GM18499 (cell line): Measurements from ENCODE around the gene SPSB3.

ENCODE experiments used
- ATAC-seq: cut with Tn5 transposase; IDR thresholded peaks from one replicate; pipeline ENCODE4 v1.9.1; 2021; ENCODE audit warnings: moderate number of reproducible peaks; ENCODE audit not compliant: insufficient read depth, unreplicated experiment

Gene SPSB3

DNA sequence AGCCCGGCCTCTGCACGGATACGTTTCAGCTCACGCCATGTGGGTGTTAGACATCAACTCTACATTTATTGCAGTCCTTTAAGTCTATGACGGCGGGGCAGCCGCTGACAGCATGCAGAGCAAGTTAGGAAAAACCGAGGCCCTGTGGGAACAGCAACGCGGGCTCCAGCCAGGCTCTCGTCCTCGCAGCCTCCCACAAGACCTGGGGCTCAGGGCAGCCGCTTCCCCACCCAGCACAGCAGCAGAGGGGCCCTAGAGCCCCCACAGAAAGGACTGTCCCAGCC, 5.8 kb downstream of the SPSB3 start:
- no peak for ATAC-seq

DNA sequence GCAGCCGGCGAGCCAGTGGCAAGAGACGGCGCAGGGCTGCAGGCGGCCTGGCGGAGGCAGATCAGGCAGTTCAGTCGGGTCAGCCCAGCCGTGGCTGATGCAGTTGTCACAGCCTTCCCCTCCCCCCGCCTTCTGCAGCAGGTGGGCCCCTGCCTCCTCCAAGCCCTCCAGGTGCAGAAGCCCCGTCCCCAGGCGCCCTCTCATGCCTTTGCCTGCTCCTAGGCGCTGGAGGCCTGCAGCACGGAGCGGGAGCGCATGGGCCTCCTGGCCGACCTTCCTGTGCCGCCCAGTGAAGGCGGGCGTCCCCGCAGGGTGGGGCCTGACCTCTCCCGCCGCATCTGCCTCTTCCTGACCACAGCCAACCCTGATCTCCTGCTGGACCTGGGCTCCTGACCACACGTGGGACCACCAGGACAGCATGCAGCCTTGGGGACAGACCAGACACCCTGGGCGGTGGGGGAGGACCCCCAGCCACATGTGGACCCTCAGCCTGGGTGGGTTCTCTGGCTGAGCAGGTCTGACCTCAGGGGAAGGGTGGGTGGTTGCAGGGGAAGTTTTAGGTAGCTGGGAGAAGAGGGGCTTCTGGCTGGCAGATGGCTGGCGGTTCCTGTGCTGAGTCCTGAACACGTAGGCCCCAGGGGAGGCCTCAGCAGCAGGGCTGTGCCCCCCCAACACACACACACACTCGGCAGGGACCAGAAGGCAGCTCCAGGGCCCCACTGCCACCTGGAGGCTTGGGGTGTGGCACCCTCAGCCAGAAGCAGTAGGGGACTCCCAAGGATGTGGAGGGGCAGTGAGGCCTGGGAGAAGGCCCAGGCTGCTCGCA, 6.3 kb downstream of the SPSB3 start:
- ATAC-seq = no peak

DNA sequence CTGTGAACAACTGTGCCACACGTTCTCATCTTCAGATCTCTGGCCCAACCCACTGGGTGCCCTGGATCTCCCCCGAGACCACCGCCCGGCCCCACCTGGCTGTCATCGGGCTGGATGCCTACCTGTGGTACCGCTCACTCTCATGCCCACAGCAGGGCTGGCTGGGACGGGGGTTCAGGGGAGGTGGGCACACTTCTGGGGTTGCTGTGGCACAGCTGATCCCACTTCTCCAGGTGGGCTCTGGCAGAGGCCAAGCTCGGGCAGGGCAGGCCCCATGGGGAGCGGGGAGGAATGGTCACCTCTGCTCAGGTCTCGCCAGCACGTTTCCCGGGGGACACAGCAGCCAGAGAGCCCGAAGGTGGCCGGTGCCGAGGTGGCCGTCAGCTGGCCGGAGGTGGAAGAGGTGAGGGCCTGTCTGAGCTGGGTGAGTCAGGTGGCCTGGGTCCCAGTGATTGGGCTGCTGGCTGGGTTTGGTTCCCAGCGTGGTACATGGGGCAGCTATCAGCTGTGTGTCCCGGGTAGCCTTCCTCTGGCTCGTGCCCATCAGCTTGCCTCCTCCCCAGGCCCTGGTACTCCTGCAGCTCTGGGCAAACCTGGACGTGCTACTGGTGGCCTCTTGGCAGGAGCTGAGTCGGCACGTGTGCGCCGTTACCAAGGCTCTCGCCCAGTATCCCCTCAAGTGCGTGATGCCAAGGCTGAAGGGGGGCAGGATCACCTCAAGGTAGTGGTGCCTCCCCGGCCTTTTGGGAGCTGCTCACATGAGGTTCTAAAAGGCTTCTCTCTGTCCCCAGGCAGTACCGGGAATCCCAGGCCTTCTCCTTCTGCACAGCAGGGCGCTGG, 7.1 kb downstream of the SPSB3 start:
- no peak for ATAC-seq

DNA sequence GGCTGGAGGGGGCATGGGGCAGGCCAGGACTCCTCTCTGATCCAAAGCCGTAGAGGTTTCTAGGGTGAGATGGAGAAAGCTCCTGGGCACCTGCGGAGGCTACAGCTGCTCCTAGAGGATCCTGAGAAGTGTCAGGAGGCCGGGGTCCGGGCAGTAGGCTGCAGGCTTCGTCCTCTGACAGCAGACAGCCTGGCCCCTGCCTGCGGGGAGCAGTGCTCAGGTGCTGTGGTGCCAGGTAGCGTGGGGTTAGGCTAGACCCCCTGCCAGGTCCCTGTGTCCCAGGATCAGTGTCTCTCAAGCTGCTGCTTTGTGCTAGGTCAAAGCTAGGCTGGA, 8.0 kb downstream of the SPSB3 start:
- no peak for ATAC-seq

DNA sequence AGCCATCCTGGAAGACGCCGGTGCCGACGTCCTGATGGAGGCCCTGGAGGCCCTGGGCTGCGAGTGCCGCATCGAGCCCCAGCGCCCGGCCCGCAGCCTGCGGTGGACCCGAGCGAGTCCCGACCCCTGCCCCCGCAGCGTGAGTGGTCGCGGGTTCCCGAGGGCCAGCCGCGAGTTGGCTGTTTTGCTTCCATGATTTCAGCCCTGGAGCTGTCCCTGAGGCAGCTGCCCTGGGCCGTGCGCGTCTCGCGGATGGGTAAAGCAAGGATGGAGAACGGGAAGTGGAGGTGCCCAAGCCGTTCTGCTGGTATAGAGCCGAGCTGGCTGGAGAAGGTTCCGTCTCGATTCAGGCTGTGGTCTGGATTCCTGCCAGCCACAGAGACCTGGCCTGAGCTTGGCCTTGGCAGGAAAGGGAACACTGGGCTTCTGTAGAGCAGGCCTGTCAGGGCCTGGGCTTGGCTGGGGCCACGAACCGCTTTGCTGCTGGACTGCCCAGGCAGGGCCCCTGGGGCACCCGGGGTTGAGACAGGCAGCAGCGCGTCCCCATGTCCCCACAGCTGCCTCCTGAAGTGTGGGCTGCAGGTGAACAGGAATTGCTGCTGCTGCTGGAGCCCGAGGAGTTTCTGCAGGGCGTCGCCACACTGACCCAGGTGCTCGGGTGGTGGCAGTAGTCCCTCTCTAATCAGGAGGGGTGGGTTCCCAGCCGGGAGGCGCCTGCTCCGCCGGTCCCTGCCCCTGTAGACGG, 8.5 kb downstream of the SPSB3 start:
- no peak for ATAC-seq

DNA sequence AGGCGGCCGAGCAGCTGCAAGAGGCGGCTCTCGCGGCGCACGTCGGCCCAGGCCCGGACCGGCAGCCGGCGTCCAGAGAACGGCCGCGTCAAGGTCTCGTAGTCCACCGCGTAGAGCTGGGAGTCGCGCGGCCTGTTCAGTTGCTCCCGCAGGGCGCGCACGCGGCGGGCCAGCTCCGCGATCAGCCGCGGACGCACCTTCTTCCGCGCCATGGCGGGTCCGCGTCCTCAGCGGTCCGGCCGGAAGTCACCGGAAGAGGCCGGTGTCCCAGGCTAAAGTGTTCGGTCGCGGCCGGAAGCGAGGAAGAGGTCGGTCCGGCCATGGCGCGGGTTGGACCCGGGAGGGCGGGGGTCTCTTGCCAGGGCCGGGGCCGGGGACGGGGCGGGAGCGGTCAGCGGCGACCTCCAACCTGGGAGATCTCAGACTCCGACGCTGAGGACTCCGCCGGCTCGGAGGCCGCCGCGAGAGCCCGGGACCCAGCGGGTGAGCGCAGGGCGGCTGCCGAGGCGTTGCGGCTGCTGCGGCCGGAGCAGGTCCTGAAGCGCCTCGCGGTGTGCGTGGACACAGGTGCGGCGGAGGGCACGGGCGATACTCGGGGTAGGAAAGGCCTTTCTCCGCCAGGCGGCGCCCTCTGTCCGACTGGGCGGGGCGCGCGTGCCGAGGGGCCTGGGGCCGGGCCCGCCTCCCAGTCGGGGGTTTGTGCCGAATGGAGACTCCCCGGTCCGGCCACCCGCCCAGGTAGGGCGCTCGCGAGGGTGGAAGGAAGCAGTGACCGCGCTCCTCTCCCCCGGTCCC, 9.3 kb downstream of the SPSB3 start, which contains the start of gene MRPS34:
Gene MRPS34 (minus strand): TSS at position 227 of the 795 bp plus-strand sequence. CDS start 15 bp downstream, at position 212.
- no peak for ATAC-seq

DNA sequence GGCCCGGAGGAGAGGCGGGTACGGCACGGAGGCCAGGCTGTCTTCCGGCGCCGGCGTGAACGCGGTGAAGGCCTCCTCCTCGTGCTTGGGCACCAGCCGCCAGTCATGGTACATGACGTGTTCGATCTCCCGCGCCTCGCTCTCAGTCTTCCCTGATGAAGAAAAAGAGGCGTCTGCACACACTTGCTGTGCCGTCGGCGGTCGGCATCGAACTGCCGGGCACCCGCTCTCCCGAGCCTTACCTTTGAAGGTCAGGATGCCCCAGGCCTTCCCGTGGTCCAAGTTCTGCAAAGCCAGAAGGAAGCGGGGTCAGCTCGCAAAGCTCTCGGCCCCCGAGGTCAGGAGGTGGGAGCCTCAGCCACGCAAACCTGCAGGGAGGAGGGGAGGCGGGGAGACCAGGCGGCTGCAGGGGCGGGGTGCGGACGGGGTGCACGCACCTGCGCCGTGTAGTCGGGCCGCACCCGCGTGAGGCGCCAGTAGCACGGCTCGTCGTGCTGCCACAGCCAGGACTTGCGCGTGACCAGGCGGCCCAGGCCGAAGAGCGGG, 9.9 kb downstream of the SPSB3 start, which contains the start of gene EME2:
Gene EME2 (plus strand): TSS at position 449 of the 546 bp plus-strand sequence. CDS start 418 bp downstream, outside the sequence.
- ATAC-seq = no peak

DNA sequence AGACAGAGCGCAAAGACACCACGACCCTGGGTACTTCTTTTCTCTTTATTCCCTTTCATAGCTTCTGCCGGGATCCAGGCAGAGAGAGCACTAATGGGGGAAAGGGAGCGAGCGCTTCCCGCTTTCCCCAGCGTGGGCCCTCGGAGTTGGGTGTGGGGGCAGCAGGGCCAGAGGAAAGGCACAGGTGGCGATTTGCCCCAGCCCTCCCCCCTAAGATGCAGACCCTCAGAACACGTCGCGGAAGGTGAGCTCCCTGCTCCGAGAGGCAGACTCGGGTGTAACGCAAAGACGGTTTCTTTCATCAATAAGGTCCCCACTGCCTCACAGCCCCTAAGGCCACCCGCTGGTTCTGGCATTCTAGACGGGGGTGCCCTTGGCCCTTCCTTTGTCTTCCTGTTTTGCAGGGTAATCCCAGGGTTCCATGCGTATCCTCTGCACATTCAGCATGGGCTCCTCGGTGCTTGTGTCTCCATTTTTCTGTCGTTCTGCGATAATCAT, 10.5 kb downstream of the SPSB3 start:
- no peak for ATAC-seq

DNA sequence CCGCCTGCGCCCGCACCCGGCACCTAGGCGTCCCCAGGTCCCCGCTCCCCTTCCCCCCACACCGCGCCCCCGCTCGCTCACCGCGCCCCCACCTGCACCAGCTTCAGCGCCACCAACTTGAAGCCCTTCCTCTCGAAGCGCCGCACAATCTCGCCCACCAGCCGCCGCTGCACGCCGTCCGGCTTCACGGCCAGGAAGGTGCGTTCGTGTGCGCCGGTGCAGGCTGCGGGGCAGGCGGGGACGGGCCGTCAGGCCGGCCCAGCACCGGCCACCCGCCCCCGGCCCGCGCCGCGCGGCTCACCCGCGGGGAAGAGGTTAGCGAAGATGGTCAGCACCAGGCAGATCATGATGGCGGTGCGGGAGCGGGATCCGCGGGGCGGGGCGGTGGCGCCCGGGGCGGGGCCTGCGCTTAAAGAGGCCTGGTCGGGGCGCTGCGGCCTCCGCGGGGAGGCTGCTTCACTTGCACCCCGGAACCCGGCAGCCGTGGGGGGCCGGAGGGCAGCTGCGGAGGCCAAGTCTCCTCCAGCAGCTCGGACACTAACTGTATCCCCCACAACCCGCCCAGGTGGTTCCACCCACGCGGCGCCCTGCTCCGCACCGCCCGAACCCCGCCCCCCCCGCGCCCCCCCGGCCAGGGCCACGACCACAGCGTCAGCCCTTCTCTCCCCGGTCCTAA, 11.0 kb downstream of the SPSB3 start, which contains the start of gene NME3:
Gene NME3 (minus strand): TSS at position 356 of the 676 bp plus-strand sequence. CDS start 9 bp downstream, at position 347.
- ATAC-seq = no peak

DNA sequence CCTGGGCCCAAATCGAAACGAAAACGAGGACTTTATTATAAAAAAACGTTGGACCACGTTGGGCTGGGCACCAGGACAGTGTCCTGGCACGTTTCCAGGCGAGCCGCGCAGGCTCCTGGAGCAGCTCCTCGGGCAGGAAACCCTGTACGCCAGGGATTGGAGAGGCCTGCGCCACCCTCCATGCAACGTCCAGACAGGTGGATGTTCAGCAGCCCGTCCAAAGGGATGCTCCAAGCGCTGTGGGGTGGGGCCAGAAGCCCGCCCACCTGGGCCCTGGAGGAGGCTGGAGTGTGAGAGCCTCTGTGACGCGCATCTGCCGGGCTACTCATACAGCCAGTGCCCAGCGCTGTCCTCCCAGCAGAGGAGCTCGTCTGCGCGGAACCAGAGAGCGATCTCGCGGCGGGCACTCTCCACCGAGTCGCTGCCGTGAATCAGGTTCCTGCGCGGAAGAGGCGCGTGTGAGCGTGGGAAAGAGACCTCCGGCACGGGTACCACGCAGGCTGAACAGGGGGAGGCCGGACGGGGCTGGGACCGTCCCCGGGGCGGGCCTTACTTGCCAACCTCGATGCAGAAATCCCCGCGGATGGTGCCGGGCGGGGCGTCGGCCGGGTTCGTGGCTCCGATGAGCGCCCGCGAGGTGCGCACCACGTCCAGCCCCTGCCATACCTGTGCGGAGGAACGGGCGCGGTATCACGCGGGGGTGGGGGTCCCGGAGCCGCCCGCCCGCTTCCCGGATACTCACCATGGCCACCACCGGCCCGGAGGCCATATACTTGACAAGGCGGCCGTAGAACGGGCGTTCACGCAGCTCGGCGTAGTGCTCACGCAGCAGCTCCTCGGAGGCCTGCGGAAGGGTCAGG, 11.8 kb downstream of the SPSB3 start:
- ATAC-seq = no peak

DNA sequence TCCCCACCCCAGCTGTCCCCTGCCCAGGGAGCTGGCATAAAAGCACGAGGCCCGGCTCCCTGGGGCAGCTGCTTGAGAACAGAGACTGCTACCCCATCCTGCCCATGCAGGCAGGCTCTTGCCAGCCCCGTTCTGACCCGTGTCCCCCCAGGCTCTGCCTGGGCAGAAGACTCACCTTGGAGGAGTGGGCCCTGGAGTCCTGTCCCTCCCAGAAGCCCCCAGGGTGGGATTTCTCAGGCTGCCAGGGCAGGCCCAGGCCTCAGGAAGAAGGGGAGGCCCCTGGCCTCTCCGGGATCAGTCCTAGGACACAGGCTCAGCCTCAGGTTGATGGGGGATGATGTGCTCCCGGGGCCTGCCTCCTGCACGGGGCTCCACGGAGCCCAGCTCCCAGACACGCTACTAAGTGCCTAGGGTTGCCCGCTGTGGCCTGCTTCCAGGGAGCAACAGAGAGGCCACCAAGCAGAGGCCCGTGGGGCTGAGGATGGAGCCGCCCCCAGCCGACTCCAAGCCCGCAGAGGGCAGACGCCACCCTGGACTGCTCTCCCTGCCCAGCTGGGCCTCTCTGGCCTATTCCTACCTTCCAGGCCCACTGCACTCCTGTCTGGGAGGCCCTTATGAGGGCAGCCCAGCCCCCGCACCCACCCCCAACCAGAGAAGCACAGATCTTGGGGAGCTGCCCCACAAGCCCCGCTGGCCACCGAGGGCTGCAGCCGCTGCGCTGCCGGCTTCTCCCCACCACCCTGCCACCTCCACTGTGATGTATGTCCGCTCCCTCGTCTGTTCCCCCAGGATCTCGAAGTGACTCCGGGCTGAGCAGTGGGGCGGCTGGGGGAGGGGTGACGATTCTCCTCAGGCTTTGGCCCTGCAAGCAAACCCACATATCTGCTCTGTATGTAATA, 12.7 kb downstream of the SPSB3 start:
- no peak for ATAC-seq

DNA sequence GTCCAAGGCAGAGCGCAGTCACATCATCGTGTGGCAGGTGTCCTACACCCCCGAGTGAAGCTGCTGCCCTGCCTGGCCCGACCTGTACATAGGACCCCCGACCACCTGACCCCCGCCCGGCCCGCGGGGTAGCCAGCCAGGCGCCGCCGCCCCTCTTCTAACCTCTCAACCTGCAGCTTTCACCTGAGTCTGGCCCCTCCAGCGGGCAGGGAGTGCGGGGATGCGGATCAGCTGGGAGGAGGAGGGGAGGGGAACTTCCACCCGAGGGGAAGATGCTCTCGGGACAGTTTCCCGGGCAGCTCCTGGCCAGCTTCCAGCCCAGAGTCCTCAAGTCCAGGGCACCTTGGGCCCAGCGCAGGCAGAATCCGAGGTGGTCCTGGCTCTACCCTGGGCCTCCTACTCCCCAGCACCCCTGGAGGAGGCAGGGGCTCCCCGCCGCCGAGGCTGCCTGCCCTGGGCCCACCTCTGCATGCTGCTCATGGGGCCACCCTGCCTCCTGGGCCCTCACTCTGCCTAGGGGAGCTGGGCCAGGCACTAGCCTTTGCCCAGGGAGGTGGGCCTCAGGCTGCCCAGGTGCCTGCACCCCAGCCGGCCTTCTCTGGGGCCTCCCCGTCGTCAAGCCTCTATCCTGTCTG, 13.5 kb downstream of the SPSB3 start:
- no peak for ATAC-seq

DNA sequence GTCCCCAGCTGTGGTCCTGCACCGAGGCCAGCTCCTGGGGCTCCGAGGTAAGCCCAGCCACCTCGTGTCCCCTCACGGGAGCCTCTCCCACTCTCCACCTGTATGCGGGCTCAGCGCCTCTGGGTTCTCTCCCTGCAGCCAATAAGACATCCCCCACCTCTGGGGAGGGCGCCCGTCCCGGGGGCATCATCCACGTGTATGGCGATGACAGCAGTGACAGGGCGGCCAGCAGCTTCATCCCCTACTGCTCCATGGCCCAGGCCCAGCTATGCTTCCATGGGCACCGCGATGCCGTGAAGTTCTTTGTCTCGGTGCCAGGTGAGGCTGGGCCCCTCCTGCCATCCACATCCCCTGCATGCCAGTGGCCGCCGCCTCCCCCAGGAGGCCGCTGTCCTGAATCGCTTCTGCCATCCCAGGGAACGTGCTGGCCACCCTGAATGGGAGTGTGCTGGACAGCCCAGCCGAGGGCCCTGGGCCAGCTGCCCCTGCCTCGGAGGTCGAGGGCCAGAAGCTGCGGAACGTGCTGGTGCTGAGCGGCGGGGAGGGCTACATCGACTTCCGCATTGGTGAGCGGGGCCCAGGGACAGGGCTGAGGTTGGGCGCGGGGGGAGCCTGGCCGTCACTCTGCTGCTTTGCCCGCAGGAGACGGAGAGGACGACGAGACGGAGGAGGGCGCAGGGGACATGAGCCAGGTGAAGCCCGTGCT, 14.2 kb downstream of the SPSB3 start:
- no peak for ATAC-seq

DNA sequence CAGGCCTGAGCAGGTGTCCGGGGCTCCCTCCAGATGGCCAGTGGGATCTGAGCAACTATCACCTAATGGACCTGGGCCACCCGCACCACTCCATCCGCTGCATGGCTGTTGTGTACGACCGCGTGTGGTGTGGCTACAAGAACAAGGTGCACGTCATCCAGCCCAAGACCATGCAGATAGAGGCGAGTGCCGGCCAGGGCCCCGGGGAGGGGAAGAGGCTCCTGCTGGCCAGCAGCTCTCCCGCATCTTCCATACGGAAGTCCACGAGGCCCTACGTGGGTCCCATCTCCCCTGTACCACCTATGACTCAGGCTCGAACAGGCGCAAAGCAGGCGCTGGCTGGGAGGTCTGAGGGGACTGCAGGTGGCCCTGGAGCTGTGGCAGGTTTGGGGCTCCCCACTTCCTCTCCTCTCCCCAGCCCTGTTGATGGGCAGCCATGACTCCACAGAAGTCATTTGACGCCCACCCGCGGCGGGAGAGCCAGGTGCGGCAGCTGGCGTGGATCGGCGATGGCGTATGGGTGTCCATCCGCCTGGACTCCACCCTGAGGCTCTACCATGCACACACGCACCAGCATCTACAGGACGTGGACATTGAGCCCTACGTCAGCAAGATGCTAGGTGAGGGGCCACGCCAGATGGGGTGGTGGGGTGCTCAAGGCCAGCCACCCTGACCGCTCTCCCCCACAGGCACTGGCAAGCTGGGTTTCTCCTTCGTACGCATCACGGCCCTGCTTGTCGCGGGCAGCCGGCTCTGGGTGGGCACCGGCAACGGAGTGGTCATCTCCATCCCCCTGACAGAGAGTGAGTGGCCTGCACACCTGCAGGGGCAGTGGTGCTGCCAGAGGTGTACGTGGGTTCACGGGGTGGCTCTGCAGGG, 15.0 kb downstream of the SPSB3 start:
- ATAC-seq = no peak

DNA sequence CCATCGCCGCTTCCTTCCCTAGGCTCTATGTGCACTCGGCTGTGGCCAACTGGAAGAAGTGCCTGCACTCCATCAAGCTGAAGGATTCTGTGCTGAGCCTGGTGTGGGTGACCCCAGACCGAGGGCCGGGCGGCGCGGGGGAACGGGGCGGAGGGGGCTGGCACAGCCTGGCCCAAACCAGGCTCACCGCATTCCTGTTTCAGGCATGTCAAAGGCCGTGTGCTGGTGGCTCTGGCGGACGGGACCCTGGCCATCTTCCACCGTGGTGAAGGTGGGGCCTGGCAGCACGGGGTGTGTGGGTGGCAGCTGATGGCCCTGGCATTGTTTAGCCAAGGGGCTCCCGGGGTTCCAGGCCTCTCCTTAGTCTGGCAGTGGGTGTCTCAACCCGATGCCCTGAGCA, 15.7 kb downstream of the SPSB3 start:
- no peak for ATAC-seq
